Thyroid gland (tissue), 4 donors: ENCODE data around the gene PRM1.

Experiments
- POLR2A ChIP-seq, 2 donors: fragments of 450-650 bp; IDR thresholded peaks; one replicate each; pipeline ENCODE4 v1.6.1; 2017; ENCODE audit warnings: antibody characterized with exemption in 2 of 2, mild to moderate bottlenecking in 2 of 2, moderate library complexity in 1 of 2
- TF ChIP-seq, protein P1 (sequence below), 6 experiments: fragments of 200-600 bp in 3 of 6; fragments of 450-650 bp in 3 of 6; sonication (generic) in 3 of 6; IDR thresholded peaks; one replicate each; pipeline ENCODE4 v1.5.1; 2016 to 2019; ENCODE audit warnings: antibody characterized with exemption in 6 of 6, mild to moderate bottlenecking in 2 of 6, inconsistent platforms in 1 of 6, moderate library complexity in 1 of 6

DNA sequence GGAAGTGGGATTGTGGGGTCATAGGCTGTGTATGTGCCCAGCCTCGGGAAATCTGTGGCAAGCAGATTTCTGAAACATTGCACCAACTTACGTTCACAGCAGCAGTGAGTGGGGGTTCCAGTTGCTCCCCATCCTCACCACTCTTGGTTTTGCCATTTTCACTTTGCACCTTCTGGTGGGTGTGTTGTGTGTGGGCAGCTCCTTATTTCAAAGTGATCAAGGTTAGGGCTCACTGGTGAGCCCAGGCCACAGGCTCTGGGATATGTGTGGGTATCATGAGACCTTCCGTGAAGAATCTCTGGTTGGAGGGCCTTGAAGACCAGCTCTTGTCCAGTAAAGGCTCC is 29.5 kb upstream of the PRM1 start:
- TF ChIP-seq, protein P1, sequence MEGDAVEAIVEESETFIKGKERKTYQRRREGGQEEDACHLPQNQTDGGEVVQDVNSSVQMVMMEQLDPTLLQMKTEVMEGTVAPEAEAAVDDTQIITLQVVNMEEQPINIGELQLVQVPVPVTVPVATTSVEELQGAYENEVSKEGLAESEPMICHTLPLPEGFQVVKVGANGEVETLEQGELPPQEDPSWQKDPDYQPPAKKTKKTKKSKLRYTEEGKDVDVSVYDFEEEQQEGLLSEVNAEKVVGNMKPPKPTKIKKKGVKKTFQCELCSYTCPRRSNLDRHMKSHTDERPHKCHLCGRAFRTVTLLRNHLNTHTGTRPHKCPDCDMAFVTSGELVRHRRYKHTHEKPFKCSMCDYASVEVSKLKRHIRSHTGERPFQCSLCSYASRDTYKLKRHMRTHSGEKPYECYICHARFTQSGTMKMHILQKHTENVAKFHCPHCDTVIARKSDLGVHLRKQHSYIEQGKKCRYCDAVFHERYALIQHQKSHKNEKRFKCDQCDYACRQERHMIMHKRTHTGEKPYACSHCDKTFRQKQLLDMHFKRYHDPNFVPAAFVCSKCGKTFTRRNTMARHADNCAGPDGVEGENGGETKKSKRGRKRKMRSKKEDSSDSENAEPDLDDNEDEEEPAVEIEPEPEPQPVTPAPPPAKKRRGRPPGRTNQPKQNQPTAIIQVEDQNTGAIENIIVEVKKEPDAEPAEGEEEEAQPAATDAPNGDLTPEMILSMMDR (IDR thresholded peaks at IDR 0.05), result no peak
- no peak for TF ChIP-seq POLR2A (IDR thresholded peaks at IDR 0.05)
